K562 treated with DMSO at 1 percent for 48 hours (cell line): ENCODE measurements around the gene FAHD1. TPM values are rescaled to one million over a fixed set of nuclear protein-coding genes. Genes with fewer than 3 reads are reported as not detected.

ENCODE experiments used
- total RNA-seq: library from RNA; unstranded; fragments of 300-600 nt; gene quantifications from 2 replicates; pipeline ENCODE4 v1.2.3, GENCODE V29; 2022; ENCODE audit warnings: low replicate concordance; ENCODE audit errors: extremely low read depth

Gene FAHD1
- total RNA-seq = not detected in 2 replicates

GRCh38 chr16:1826691-1827573 is at the start of gene FAHD1, which contains the start of gene HAGH:
TSS of gene FAHD1 (plus strand) at chr16:1827206. CDS start at chr16:1827239, 33 bp downstream.
TSS of gene HAGH (minus strand) at chr16:1826825. CDS start at chr16:1826787, 38 bp downstream.

GRCh38 chr16:1782408-1783264 is 44.4 kb upstream of the FAHD1 start, which contains the start of the genes NUBP2 and SPSB3:
TSS of gene NUBP2 (plus strand) at chr16:1782960. CDS start at chr16:1783021, 61 bp downstream.
TSS of gene SPSB3 (minus strand) at chr16:1782571. CDS start at chr16:1781483, 1,088 bp downstream.

GRCh38 chr16:1793578-1794220 is 33.3 kb upstream of the FAHD1 start, which contains the start of gene IGFALS:
TSS of gene IGFALS (minus strand) at chr16:1793705. CDS start at chr16:1793652, 53 bp downstream.

GRCh38 chr16:1871974-1872635 is 45.1 kb downstream of the FAHD1 start, which contains the start of gene MEIOB:
TSS of gene MEIOB (minus strand) at chr16:1872164. CDS start at chr16:1868175, 3,989 bp downstream.

Other genes starting within 250 kb of the FAHD1 start
- gene IFT140, start 215.1 kb upstream of the FAHD1 start, total RNA-seq = not detected in 2 replicates
- not detected in 2 replicates for gene CRAMP1, start 214.8 kb upstream of the FAHD1 start, total RNA-seq
- not detected in 2 replicates for gene JPT2, start 148.9 kb upstream of the FAHD1 start, total RNA-seq
- gene MAPK8IP3, start 121.0 kb upstream of the FAHD1 start, total RNA-seq = not detected in 2 replicates
- not detected in 2 replicates for gene NME3, start 55.7 kb upstream of the FAHD1 start, total RNA-seq
- not detected in 2 replicates for gene EME2, start 54.4 kb upstream of the FAHD1 start, total RNA-seq
- gene MRPS34, start 54.1 kb upstream of the FAHD1 start, total RNA-seq = not detected in 2 replicates
- not detected in 2 replicates for gene SPSB3, start 44.6 kb upstream of the FAHD1 start, total RNA-seq
- gene NUBP2, start 44.2 kb upstream of the FAHD1 start, total RNA-seq = 502 TPM in 1 of 2 replicates, not detected in the other
- not detected in 2 replicates for gene IGFALS, start 33.5 kb upstream of the FAHD1 start, total RNA-seq
- not detected in 2 replicates for gene HAGH, start 381 bp upstream of the FAHD1 start, total RNA-seq
- gene MEIOB, start 45.0 kb downstream of the FAHD1 start, total RNA-seq = not detected in 2 replicates
- gene HS3ST6, start 91.2 kb downstream of the FAHD1 start, total RNA-seq = not detected in 2 replicates
- not detected in 2 replicates for gene MSRB1, start 116.0 kb downstream of the FAHD1 start, total RNA-seq
- not detected in 2 replicates for gene RPL3L, start 127.5 kb downstream of the FAHD1 start, total RNA-seq
- gene NDUFB10, start 132.3 kb downstream of the FAHD1 start, total RNA-seq = not detected in 2 replicates
- 4,281 and 4,927 TPM in 2 replicates for gene RPS2, start 137.6 kb downstream of the FAHD1 start, total RNA-seq
- not detected in 2 replicates for gene RNF151, start 139.7 kb downstream of the FAHD1 start, total RNA-seq
- not detected in 2 replicates for gene TBL3, start 144.8 kb downstream of the FAHD1 start, total RNA-seq
- gene NOXO1, start 154.3 kb downstream of the FAHD1 start, total RNA-seq = not detected in 2 replicates
- gene GFER, start 157.0 kb downstream of the FAHD1 start, total RNA-seq = not detected in 2 replicates
- gene SYNGR3, start 162.8 kb downstream of the FAHD1 start, total RNA-seq = not detected in 2 replicates
- gene ZNF598, start 182.6 kb downstream of the FAHD1 start, total RNA-seq = not detected in 2 replicates
- not detected in 2 replicates for gene NPW, start 192.6 kb downstream of the FAHD1 start, total RNA-seq
- gene NHERF2, start 199.7 kb downstream of the FAHD1 start, total RNA-seq = not detected in 2 replicates
- gene NTHL1, start 220.6 kb downstream of the FAHD1 start, total RNA-seq = not detected in 2 replicates
- gene TSC2, start 220.8 kb downstream of the FAHD1 start, total RNA-seq = not detected in 2 replicates